ENCODE results near the gene RIPK3.

DNA sequence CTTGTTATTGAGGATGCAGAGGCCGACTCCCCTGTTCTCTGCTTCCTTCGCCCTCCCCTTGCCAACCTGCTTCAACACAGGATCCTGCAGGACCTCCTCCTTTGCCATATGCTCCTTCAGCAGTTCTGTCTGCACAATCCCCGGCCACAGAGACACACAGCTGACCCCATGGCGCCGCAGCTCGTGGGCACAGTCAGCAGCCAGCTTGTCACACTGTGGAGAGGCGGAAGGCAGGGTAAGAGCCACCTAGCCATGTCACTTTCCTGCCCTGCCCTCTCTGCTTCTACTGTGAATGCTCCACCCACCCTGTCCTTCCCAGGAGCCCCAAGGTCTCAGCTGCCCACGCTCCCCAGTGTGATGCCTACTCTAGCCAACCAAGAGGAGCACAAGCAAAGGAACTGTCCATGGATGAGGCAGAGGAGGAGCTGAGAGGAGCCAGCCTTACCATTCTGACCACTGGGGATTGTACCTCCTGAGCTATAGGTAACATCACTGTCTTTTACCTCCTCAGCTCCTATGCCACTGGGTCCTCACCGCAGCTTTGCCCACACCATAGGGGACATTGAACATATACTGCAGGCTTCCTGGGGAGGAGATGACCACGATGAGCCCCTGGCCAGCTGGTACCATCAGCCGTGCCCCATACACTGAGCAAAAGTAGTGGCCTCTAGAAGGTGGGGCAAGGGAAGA, 47.5 kb downstream of the RIPK3 start:
- TF ChIP-seq CTCF (conservative IDR thresholded peaks at IDR 0.05) (no peak), ZFX (IDR thresholded peaks at IDR 0.05) (no peak)

All from C4-2B (cell line).